ENCODE measurements around the gene FAM193A.

Gene FAM193A

DNA sequence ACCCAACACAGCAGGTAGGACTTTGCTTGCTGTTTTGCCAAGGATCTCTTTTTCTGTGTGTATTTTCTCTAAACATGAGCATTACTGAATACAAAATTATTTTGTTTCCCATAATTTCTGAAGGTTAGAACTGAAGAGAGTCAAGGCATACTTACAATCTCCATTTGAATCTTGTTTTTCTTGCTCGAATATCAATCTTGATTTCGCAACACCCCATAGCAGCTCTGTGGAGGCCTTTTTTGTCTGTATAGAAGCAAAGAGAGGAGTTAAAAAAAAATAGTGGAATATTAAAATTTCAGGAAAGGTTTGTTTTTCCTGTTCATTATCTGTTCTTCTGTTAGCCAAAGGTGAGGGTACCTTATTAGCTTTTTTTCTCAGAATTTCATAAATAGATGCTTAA lies 126.8 kb downstream of the FAM193A start:
- ChIA-PET POLR2A (no interaction called here), CTCF (no interaction called here)
- no peak for DNase-seq (ENCODE audit: extremely low spot score)
- TF ChIP-seq, protein P1, sequence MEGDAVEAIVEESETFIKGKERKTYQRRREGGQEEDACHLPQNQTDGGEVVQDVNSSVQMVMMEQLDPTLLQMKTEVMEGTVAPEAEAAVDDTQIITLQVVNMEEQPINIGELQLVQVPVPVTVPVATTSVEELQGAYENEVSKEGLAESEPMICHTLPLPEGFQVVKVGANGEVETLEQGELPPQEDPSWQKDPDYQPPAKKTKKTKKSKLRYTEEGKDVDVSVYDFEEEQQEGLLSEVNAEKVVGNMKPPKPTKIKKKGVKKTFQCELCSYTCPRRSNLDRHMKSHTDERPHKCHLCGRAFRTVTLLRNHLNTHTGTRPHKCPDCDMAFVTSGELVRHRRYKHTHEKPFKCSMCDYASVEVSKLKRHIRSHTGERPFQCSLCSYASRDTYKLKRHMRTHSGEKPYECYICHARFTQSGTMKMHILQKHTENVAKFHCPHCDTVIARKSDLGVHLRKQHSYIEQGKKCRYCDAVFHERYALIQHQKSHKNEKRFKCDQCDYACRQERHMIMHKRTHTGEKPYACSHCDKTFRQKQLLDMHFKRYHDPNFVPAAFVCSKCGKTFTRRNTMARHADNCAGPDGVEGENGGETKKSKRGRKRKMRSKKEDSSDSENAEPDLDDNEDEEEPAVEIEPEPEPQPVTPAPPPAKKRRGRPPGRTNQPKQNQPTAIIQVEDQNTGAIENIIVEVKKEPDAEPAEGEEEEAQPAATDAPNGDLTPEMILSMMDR (IDR thresholded peaks at IDR 0.05; ENCODE audit: control extremely low read depth, extremely low read depth, low read depth, missing control alignments) = no peak

- no peak for DNase-seq (ENCODE audit: extremely low spot score)
- ChIA-PET POLR2A (no interaction called here), CTCF (no interaction called here)
- TF ChIP-seq, protein P1 (IDR thresholded peaks at IDR 0.05; ENCODE audit: control extremely low read depth, extremely low read depth, low read depth, missing control alignments) = no peak
Measured at GRCh38 chr4:2666722-2667247, 130.3 kb downstream of the FAM193A start.

- CTCF ChIA-PET = no interaction called here
- TF ChIP-seq, protein P1 (IDR thresholded peaks at IDR 0.05; ENCODE audit: control extremely low read depth, extremely low read depth, low read depth, missing control alignments) = no peak
- DNase-seq (ENCODE audit: extremely low spot score) = no peak
Measured at GRCh38 chr4:2667428-2667827, 131.0 kb downstream of the FAM193A start.

DNA sequence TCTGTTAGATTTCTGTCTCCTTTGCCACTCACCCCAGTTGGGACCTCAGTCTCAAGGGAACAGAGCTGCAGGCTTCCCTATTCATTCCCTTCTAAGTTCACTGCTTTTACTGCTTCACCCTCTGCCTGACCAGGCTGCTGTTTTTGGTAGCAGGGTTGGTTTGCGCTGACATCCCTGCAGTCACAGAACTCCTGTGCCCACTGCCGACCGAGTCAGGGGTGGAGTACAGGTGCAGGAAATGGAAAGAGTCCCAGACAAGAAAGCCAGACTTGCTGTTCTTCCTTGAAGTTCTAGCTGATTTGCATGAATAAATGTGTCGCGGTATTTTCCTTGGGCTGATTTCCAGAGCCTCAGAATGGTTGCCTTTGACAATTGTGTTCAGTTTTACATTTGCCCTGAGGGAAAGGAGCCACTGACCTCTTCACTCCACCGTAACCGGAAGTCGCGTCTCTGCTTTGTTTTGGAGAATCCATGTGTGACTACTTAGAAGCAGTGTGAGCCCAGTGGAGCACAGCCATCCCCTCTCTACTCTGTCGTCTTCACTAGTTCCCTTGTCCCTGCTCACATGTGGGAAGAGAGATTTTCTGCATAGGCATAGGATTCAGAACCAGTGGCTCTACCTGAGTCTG lies 134.9 kb downstream of the FAM193A start:
- TF ChIP-seq, protein P1 (IDR thresholded peaks at IDR 0.05; ENCODE audit: control extremely low read depth, extremely low read depth, low read depth, missing control alignments) = no peak
- CTCF ChIA-PET = interaction anchor here (0.8 kb wide), 1 partner anchor 25 kb away, joined by 3 read pairs; no protein-coding TSS in a partner anchor
- DNase-seq (ENCODE audit: extremely low spot score) = no peak
- POLR2A ChIA-PET = no interaction called here

More at GRCh38 chr4:2667428-2667827, 131.0 kb downstream of the FAM193A start:
- POLR2A ChIA-PET = no interaction called here

GRCh38 chr4:2672082-2672481 lies 135.6 kb downstream of the FAM193A start:
- POLR2A ChIA-PET = no interaction called here
- CTCF ChIA-PET = interaction anchor here (0.8 to 2.3 kb wide), 2 partner anchors 19 to 24 kb away, joined by 3 to 10 read pairs; no protein-coding TSS in a partner anchor
- DNase-seq (ENCODE audit: extremely low spot score) = no peak
- TF ChIP-seq, protein P1 (IDR thresholded peaks at IDR 0.05; ENCODE audit: control extremely low read depth, extremely low read depth, low read depth, missing control alignments) = no peak

GRCh38 chr4:2672700-2673099 lies 136.3 kb downstream of the FAM193A start:
- POLR2A ChIA-PET = no interaction called here
- no peak for DNase-seq (ENCODE audit: extremely low spot score)
- TF ChIP-seq, protein P1 (IDR thresholded peaks at IDR 0.05; ENCODE audit: control extremely low read depth, extremely low read depth, low read depth, missing control alignments) = no peak
- CTCF ChIA-PET = interaction anchor here (0.8 to 2.3 kb wide), 6 partner anchors 11 to 73 kb away, joined by 3 to 10 read pairs (median 6); no protein-coding TSS in a partner anchor

Data from GM10248 (cell line).